Stomach smooth muscle (tissue), 2 donors: ENCODE data around the gene B3GALT6.

Experiments used
- H3K27ac ChIP-seq: one replicate; pipeline ENCODE4 v1.7.0; 2013; ENCODE audit warnings: mild to moderate bottlenecking, low read length, inconsistent platforms
- H3K27me3 ChIP-seq, 2 donors: one replicate each; pipeline ENCODE4 v1.7.0; 2013; ENCODE audit warnings: low read length in 2 of 2; ENCODE audit not compliant: insufficient read depth in 2 of 2, control insufficient read depth in 1 of 2
- H3K36me3 ChIP-seq, 2 donors: one replicate each; pipeline ENCODE4 v1.7.0; 2013; ENCODE audit warnings: low read length in 2 of 2; ENCODE audit not compliant: control insufficient read depth in 2 of 2, insufficient read depth in 2 of 2
- H3K4me1 ChIP-seq: one replicate; pipeline ENCODE4 v1.7.0; 2013; ENCODE audit warnings: low read length; ENCODE audit not compliant: control insufficient read depth, insufficient read depth
- H3K4me3 ChIP-seq, 2 donors: one replicate each; pipeline ENCODE4 v1.7.0; 2013; ENCODE audit warnings: low read length in 2 of 2
- H3K9ac ChIP-seq, 2 donors: one replicate each; pipeline ENCODE4 v1.7.0; 2013; ENCODE audit warnings: low read length in 2 of 2, mild to moderate bottlenecking in 1 of 2
- H3K9me3 ChIP-seq, 2 donors: one replicate each; pipeline ENCODE4 v1.7.0; 2013; ENCODE audit warnings: low read length in 2 of 2; ENCODE audit not compliant: control insufficient read depth in 2 of 2
- donor health status: healthy.
- donor health status: Pancreatic carcinoma.

The B3GALT6 gene

GRCh38 chr1:1250786-1251284, 18.8 kb downstream of the B3GALT6 start:
- peaks cover 5 to 19% of the 10 kb centered on the region in 2 donors for H3K27me3 ChIP-seq
- no peaks in the 10 kb centered on the region for H3K9me3 ChIP-seq
- H3K36me3 ChIP-seq: peaks cover 8 to 17% of the 10 kb centered on the region in 2 donors
- H3K27ac ChIP-seq: no peak overlapping the region
- H3K9ac ChIP-seq: no peak overlapping the region
- H3K4me3 ChIP-seq: no peak overlapping the region
- peaks cover 5% of the 10 kb centered on the region for H3K4me1 ChIP-seq

- H3K27ac ChIP-seq: no peak overlapping the region
- no peaks in the 10 kb centered on the region for H3K4me1 ChIP-seq
- no peaks in the 10 kb centered on the region for H3K9me3 ChIP-seq
- no peaks in the 10 kb centered on the region for H3K27me3 ChIP-seq
- peaks cover 11 to 17% of the 10 kb centered on the region in 2 donors for H3K36me3 ChIP-seq
- no peak overlapping the region for H3K4me3 ChIP-seq
- H3K9ac ChIP-seq: no peak overlapping the region
These were observed 21.3 kb downstream of the B3GALT6 start for GRCh38 chr1:1253314-1253713.

GRCh38 chr1:1253972-1254666, 22.1 kb downstream of the B3GALT6 start:
- no peak overlapping the region for H3K9ac ChIP-seq
- no peaks in the 10 kb centered on the region for H3K27me3 ChIP-seq
- H3K9me3 ChIP-seq: no peaks in the 10 kb centered on the region
- H3K4me3 ChIP-seq: no peak overlapping the region
- peaks cover 15 to 21% of the 10 kb centered on the region in 2 donors for H3K36me3 ChIP-seq
- H3K4me1 ChIP-seq: no peaks in the 10 kb centered on the region
- no peak overlapping the region for H3K27ac ChIP-seq

- H3K4me1 ChIP-seq: no peaks in the 10 kb centered on the region
- peaks cover 20 to 22% of the 10 kb centered on the region in 2 donors for H3K36me3 ChIP-seq
- H3K9ac ChIP-seq: no peak overlapping the region
- H3K27ac ChIP-seq: no peak overlapping the region
- no peaks in the 10 kb centered on the region for H3K9me3 ChIP-seq
- no peak overlapping the region for H3K4me3 ChIP-seq
- no peaks in the 10 kb centered on the region for H3K27me3 ChIP-seq
These were observed 22.6 kb downstream of the B3GALT6 start for GRCh38 chr1:1254667-1254998.

GRCh38 chr1:1255078-1255477, 23.0 kb downstream of the B3GALT6 start:
- Histone ChIP-seq H3K27me3 (no peaks in the 10 kb centered on the region), H3K4me3 (no peak overlapping the region), H3K36me3 (peaks cover 24 to 26% of the 10 kb centered on the region in 2 donors), H3K9me3 (no peaks in the 10 kb centered on the region), H3K9ac (no peak overlapping the region), H3K4me1 (no peaks in the 10 kb centered on the region), H3K27ac (no peak overlapping the region)

GRCh38 chr1:1255611-1256010, 23.6 kb downstream of the B3GALT6 start:
- Histone ChIP-seq H3K4me1 (no peaks in the 10 kb centered on the region), H3K27ac (no peak overlapping the region), H3K9ac (no peak overlapping the region), H3K9me3 (no peaks in the 10 kb centered on the region), H3K27me3 (no peaks in the 10 kb centered on the region), H3K4me3 (no peak overlapping the region), H3K36me3 (peaks cover 26 to 31% of the 10 kb centered on the region in 2 donors)

- Histone ChIP-seq H3K9me3 (no peaks in the 10 kb centered on the region), H3K9ac (no peak overlapping the region), H3K4me3 (no peak overlapping the region), H3K27me3 (no peaks in the 10 kb centered on the region), H3K36me3 (peaks cover 28 to 34% of the 10 kb centered on the region in 2 donors), H3K4me1 (no peaks in the 10 kb centered on the region), H3K27ac (no peak overlapping the region)
These were observed 25.2 kb downstream of the B3GALT6 start for GRCh38 chr1:1256956-1257871.

GRCh38 chr1:1259119-1259488, 27.1 kb downstream of the B3GALT6 start:
- peaks cover 41 to 44% of the 10 kb centered on the region in 2 donors for H3K36me3 ChIP-seq

GRCh38 chr1:1259540-1259939, 27.5 kb downstream of the B3GALT6 start:
- no peaks in the 10 kb centered on the region for H3K9me3 ChIP-seq
- peaks cover 44% of the 10 kb centered on the region in 2 donors for H3K36me3 ChIP-seq
- no peaks in the 10 kb centered on the region for H3K27me3 ChIP-seq
- H3K27ac ChIP-seq: no peak overlapping the region
- H3K9ac ChIP-seq: no peak overlapping the region
- H3K4me1 ChIP-seq: no peaks in the 10 kb centered on the region
- H3K4me3 ChIP-seq: no peak overlapping the region

More at GRCh38 chr1:1259119-1259488, 27.1 kb downstream of the B3GALT6 start:
- H3K27ac ChIP-seq: no peak overlapping the region
- no peaks in the 10 kb centered on the region for H3K4me1 ChIP-seq
- H3K9me3 ChIP-seq: no peaks in the 10 kb centered on the region
- H3K27me3 ChIP-seq: no peaks in the 10 kb centered on the region
- H3K9ac ChIP-seq: no peak overlapping the region
- no peak overlapping the region for H3K4me3 ChIP-seq

- H3K27ac ChIP-seq: no peak overlapping the region
- H3K9ac ChIP-seq: no peak overlapping the region
- H3K36me3 ChIP-seq: peaks cover 39 to 43% of the 10 kb centered on the region in 2 donors
- H3K27me3 ChIP-seq: no peaks in the 10 kb centered on the region
- H3K4me3 ChIP-seq: no peak overlapping the region
- no peaks in the 10 kb centered on the region for H3K9me3 ChIP-seq
- peaks cover 3% of the 10 kb centered on the region for H3K4me1 ChIP-seq
These were observed 28.0 kb downstream of the B3GALT6 start for GRCh38 chr1:1259951-1260600.
